GM18519 (cell line): ENCODE data around the gene GLS.
"Not testable (repeated sequence)": the region's sequence is repeated elsewhere in the genome, so short reads cannot be mapped to it uniquely, and the experiment has no call there.

ENCODE experiments used
- ATAC-seq: cut with Tn5 transposase; IDR thresholded peaks from one replicate; pipeline ENCODE4 v1.9.1; 2021; ENCODE audit warnings: mild to moderate bottlenecking, moderate library complexity; ENCODE audit not compliant: unreplicated experiment, low FRiP score

Gene GLS

DNA sequence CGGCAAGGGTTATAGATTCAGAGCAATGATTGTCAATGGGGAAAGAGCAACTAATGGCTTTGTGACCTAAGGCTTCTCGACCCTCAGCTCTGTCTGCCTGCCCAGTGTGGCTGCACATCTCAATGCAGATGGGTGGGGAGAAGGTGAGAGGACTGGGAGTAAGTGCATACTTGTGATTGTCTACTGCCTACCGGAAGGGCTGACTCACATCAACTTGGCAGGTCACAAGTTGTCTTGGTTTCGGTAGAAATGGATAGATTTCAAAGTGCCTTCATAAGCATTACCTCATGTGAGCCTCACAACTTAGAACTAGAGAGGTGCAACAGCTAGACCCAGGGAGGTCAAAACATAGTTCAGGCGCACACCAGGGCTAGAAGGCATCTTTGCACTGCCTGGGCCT, 104.0 kb downstream of the GLS start:
- ATAC-seq = no peak

GRCh38 chr2:190986221-190986953, 105.8 kb downstream of the GLS start:
- no peak for ATAC-seq

DNA sequence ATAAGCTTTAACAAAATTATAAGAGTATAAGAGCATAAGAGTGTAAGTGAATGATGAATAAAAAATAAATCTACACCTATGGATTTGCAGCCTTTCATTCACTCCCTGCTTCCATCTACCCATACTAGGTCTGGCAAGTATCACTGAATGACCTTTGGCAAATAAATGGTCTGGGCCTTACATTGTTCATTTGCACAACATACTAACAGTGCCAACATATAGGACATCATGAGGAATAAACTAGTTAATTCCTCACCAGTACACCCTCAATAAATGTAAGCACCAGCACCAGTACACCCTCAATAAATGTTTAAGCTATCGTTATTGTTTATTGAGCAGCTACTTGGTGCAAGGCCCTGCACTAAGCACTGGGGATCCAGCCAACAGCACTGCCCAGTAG, 106.5 kb downstream of the GLS start:
- no peak for ATAC-seq

DNA sequence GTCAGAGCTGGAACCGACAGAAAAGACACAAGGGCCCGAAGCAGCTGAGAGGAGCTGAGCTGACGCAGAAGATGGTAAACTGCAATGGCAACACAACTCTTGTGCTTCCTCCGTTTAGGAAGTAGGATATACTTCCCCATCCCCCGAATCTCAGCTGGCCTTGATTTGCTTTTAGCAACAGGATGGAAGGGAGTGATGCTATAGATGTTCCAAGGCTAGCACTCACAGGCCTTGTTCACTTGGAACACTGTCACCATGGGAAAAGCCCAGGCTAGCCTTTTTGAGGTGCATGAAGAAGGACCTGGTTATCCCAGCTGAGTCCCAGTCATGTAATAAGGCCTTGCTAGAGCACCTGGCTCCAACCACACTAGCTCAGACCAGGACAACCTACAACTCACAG, 107.3 kb downstream of the GLS start:
- ATAC-seq = no peak

DNA sequence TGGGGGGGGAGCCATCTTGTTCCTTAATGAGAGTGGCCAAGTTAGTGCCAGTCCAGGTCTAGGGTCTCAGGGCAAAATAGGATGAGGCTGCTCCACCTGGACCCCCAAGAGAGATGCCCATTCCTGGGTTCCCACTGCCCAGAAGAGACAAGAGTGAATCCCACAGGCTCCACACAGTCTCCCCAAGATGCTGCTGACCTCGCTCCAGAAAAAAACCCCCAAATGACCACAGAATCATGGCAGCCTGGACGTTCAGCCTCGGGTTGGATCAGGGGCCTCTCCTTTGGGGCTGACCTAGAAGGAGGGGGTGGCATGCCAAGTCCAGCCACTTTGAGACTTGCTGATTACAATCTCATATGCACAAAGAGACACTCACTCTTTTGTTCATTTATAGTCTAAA, 108.3 kb downstream of the GLS start:
- no peak for ATAC-seq

- ATAC-seq = no peak
Observed at GRCh38 chr2:190990132-190990531, 109.5 kb downstream of the GLS start.

DNA sequence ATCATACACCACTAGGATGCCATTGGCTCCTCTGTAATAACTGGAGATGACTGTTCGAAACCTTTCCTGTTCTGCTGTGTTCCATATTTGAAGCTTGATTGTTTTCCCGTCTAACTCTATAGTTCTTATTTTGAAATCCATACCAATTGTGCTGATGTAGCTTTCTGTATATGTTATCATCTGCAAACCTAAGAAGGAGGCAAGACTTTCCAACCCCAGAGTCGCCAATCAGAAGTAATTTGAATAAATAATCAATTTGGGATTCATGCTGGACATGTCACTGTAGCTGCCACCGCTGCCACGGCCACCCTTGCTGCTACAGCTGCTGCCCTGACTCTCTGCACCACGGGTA, 112.6 kb downstream of the GLS start:
- no peak for ATAC-seq

DNA sequence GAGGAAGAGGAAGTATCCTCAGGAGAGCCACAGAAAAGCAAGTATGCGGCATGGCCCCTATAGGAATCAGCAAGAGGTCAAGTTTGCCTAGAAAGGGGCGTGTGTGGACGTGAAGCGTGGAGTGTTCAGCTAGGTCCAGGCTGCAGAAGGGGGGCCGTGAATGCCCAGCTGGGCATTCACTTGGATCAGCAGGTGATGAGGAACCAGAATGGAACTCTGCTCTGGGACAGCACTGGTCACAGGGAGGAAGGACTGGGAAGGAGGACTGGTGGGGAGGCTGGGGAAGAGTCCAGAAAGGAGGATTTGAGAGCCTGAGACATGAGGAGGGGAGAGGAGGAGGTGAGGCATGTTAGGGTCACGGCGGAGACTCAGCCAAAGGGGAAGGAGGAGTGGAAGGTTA, 113.5 kb downstream of the GLS start:
- ATAC-seq = no peak

GRCh38 chr2:190995315-190995714, 114.7 kb downstream of the GLS start:
- ATAC-seq = not testable (repeated sequence)

DNA sequence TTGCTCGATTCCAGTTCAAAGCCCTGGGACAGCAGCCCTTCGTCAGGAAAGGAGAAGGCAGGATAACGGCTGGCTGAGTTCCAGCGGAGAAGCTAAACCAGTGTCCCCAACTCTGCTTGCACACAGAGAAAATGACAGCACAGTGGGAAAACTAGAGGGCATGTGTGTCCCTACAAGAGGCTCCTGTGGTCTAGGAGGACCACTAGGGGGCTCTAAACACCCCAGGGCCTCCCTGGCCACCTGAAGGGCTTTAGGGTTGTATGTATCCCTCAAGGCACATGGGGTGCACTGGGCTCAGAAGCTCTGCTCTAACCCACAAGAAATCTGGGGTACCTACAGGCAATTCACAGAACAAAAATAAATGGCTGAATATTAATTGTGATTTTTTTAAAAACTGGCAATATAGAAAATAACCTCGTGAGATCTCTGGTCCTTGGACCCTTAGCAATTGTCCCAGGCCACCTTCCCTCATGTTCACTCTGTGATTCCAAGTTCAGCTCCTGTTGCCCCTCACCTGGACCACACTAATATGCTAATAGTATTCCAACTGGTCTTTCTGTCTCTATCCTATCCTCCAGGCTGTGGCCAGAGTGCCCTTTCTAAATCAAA, 115.8 kb downstream of the GLS start:
- ATAC-seq = no peak

DNA sequence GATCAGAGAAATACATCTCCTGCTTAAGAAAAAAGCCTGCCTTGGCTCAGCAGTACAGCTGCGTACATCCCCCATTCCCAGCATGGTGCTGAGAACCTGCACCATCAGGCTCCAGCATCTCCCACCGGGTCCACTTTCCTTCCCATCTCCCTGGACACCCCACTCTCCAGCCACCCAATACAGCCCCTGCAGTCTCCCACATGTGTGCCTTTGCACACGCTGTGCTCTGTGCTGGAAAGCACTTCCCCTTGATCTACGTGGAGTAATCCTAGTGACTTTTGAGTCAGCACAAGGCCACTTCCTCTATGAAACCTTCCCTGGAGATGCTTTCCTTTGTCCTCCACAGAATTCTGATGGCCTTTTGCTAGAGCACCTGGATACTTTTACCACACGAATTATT, 116.3 kb downstream of the GLS start:
- ATAC-seq = no peak

GRCh38 chr2:190997526-190998113, 117.0 kb downstream of the GLS start:
- no peak for ATAC-seq

- no peak for ATAC-seq
Observed at GRCh38 chr2:190999058-190999457, 118.4 kb downstream of the GLS start.

- no peak for ATAC-seq
Observed at GRCh38 chr2:190999949-191000665, 119.5 kb downstream of the GLS start.

DNA sequence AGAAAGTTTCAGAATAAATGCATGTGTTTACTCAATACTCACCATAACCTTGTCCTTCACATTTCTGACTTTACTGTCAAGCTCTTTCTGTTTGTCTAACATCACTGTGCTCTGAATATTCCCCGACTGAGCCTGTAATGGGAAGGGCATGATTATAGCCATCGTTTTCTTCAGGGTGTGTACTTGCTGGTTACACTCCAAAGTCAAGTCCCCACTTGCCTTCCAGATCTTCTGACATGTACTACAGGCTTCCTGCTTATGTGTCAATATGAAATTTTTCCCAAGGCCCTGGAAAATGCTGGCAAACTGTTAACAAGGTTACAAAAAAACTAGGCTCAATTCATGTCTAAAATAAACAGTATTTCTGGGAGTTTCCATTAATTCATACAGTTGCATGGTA, 120.4 kb downstream of the GLS start:
- ATAC-seq = no peak

- ATAC-seq = no peak
Observed at GRCh38 chr2:191001624-191002023, 121.0 kb downstream of the GLS start.

GRCh38 chr2:191003405-191004309, 123.0 kb downstream of the GLS start:
- ATAC-seq = no peak

DNA sequence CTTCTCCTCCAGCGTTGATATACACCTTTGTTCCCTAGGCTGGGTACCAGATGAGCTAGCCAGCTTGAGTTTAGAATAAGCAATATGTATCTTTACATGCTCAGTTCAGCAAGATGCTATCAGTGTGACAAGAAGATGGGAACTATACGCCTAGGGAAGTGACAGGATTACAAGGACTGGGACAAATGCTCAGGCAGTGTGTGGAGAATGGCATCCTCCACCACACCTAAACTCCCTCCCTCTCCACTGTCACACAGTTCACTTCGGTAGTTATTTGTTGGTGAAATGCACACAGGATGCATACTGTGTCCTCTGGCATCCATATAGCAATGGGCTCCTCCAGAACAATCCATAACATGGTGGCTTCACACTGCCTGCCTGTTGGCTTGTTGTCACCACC, 125.7 kb downstream of the GLS start:
- ATAC-seq = no peak

DNA sequence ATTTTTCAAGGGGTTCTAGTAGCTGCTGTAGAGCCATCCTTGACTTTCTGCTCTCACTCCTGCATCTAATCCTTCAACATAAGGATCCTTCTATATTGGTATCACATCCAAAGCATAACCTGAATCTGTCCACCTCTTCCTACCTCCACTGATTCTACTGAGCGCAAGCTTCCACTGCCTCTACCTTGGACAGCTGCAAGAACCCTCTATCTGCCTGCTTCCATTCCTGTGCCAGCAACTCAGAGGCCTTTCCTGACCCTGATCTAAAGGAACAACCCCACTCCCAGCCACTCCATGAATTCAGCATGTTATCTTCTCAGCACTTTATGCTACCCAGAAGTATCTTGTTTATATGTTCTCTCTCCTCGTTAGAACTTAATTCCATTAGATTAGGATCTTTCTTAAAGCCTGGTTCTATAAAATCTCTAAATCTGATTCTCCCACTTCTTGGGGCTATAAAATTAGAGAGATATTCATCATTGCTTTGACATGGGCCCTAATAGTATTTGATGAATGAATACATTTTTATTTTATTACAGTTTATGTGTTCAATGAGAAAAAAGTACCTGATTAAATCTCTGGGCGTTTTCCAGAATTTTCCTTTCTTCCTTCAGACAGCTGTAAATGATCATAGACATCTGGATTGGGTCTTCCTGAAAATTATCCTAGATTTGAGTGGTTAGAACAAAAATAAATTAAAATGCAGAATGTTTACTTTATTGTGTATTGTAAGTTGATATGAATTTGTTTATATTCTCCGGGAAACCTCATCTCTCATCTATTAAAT, 126.6 kb downstream of the GLS start:
- no peak for ATAC-seq

- ATAC-seq = no peak
Observed at GRCh38 chr2:191008286-191008685, 127.7 kb downstream of the GLS start.
